Measurements from ENCODE around the gene AQP1.

AQP1 gene

DNA sequence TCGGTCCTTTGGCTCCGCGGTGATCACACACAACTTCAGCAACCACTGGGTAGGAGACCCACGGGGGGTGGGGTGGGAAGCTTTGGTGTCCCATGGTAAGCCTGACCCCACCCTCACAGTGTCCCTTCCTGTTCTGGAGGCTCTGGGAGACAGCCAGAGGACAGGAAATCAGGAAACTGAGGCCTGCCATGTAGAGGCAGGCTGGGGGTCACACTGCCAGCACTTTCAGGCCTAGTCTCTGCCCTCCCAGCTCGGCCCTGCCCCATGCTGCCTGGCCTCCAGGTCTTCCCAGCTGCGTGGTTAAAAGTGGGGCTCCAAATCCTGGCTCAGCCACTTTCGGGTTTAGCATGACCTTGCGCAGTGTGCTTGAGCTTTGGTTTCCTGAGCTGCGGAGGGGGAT is 10.9 kb downstream of the AQP1 start:
- DNase-seq, result no peak

DNA sequence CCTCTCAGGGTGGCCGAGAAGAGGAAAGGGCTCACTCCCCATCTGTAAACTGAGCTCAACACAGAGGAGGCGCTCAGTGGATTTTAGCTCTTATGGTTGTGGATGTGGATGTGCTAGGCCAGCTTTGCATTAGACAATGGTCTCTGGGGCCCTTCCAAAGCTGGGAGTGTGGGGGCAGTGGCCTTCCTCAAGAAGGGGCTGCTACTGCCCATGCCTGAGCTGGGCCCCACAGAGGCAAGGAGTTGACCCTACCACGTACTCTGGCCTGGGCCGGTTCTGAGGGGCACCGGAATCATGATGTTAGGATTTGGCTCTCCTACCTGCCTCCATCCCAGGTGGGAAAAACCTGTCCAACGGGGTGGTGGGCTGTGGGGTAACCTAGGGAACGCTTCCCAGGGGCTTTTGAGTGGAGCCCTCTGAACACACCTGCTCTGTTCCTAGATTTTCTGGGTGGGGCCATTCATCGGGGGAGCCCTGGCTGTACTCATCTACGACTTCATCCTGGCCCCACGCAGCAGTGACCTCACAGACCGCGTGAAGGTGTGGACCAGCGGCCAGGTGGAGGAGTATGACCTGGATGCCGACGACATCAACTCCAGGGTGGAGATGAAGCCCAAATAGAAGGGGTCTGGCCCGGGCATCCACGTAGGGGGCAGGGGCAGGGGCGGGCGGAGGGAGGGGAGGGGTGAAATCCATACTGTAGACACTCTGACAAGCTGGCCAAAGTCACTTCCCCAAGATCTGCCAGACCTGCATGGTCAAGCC is 11.5 kb downstream of the AQP1 start:
- no peak for DNase-seq

DNA sequence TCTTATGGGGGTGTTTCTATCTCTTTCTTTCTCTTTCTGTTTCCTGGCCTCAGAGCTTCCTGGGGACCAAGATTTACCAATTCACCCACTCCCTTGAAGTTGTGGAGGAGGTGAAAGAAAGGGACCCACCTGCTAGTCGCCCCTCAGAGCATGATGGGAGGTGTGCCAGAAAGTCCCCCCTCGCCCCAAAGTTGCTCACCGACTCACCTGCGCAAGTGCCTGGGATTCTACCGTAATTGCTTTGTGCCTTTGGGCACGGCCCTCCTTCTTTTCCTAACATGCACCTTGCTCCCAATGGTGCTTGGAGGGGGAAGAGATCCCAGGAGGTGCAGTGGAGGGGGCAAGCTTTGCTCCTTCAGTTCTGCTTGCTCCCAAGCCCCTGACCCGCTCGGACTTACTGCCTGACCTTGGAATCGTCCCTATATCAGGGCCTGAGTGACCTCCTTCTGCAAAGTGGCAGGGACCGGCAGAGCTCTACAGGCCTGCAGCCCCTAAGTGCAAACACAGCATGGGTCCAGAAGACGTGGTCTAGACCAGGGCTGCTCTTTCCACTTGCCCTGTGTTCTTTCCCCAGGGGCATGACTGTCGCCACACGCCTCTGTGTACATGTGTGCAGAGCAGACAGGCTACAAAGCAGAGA is 12.2 kb downstream of the AQP1 start:
- no peak for DNase-seq

DNA sequence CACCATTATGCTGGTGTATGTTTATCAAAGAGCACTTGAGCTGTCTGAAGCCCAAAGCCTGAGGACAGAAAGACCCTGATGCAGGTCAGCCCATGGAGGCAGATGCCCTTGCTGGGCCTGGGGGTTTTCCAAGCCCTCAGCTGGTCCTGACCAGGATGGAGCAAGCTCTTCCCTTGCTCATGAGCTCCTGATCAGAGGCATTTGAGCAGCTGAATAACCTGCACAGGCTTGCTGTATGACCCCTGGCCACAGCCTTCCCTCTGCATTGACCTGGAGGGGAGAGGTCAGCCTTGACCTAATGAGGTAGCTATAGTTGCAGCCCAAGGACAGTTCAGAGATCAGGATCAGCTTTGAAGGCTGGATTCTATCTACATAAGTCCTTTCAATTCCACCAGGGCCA is 13.0 kb downstream of the AQP1 start:
- DNase-seq, result no peak

DNA sequence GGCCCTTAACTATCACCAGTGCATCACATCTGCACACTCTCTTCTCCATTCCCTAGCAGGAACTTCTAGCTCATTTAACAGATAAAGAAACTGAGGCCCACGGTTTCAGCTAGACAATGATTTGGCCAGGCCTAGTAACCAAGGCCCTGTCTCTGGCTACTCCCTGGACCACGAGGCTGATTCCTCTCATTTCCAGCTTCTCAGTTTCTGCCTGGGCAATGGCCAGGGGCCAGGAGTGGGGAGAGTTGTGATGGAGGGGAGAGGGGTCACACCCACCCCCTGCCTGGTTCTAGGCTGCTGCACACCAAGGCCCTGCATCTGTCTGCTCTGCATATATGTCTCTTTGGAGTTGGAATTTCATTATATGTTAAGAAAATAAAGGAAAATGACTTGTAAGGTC is 13.5 kb downstream of the AQP1 start:
- DNase-seq, result no peak

DNA sequence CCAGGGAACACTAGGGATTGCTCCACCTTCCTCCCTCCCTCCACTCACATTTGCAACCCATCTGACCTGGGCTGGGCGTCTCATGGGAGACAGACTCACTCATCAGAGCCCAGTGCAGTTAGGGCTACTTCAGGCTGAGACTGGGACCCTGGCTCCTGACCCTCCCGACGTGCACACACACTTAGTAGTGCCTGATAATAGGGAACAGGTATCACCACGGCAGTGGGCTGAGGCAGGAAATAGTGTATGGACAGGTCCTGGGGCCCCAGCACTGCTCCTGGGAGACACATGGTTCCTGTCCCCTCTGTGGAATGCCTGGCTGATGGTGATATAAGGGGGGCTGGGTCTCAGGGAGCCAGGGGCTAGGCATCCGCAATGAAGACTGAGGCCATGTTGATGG is 14.3 kb downstream of the AQP1 start:
- no peak for DNase-seq

DNA sequence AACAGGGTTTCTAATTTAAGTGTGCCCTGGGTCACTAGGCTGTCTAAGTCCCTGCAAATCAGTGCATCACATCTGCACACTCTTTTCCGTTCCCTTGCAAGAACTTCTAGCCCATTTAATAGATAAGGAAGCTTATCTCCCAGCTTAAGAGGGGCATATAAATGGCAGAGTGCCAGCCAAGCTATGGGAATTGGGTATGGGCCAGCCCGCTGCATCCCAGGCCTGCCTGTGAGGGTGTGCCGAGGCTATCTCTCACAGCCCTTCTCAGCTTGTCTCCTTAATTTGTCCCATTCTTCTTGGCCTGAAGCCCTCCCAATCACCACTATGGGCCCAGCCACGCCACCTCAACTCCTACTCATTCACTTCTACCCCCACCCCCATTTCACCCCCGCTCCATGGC is 14.7 kb downstream of the AQP1 start:
- no peak for DNase-seq

DNA sequence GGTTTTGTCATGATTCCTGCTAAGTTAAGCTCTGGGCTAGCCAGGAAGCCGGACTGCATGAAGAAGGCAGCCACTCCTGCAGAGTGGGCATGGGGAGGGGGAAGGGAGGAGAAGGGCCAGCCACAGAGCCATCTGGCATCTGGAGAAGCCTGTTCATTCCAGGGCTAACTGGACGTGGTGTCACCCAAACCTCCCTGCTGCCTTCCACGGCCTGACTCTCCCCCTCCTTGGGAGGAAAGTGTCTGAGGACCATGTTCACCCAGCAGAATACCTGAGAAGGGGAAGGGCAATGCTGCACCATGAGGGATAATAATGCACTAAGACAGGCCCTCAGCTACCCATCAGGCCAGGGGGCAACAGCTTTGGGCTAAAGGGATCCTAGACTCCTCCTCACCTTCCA is 15.4 kb downstream of the AQP1 start:
- no peak for DNase-seq

DNA sequence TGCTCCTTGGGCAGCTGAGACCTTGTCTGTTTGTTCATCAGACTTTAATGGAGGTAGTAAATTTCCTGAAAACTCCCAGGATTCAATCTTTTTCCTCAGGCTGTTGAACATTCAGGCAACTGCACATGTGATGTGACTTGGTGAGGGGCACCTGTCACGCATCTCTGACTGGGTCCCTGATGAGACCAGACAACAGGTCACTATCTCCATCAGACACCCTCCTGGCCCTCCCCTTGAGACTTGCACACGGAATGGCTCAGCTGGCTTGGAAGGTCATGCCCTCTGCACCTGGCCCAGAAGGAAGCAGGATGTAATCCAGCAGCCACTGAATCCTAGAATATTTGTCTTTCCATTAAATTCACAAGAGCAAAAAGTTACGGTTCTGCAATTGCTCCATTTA is 15.9 kb downstream of the AQP1 start:
- DNase-seq, result no peak

DNA sequence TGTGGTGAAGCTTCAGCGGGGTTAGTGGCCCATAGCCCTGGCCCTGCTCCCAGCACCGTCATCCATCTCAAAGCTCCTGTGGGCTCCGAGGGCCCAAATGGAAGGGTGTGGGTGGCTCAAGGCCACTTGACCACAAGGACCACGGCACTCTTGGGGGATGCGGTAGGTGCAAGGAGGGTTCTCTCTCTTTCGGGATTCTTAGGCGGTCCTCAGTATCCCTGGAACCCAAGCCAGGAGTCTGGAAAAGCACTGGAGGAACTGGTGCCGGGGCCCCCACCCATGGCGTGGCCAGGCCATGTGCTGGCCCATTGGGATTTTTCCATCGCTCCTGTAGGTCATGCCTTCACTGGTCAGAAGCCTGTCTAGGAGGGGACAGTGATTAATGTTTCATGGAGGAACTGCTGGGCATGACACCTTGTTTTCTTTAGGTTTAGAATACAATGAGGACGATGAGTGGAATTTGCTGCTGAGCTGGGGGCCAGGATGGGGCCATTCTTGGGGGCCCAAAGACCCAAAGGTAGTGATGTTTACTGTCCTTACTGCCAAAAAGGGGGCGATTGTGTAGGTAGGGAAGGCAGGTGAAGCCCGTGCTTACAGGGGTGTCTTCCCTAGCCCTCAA is 16.7 kb downstream of the AQP1 start:
- no peak for DNase-seq

DNA sequence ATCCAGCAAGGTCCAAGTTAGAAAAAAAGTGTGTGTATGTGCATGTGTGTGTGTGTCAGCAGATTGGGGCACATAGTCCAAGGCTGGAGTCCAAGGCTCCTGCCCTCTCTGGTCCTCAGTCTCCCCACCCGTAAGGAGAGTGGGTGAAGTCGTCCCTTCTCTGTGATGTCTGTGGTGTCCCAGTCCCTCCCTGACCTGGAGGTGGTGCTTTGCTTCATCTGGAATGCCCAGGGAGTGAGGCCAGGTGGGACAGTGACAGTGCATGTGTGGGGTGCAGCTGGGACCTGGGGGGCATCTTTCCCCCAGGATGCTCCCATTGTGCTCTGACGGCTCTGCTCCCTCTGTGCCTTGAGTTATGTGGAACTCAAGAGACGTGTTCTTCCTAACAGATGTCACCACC is 18.0 kb downstream of the AQP1 start:
- no peak for DNase-seq

DNA sequence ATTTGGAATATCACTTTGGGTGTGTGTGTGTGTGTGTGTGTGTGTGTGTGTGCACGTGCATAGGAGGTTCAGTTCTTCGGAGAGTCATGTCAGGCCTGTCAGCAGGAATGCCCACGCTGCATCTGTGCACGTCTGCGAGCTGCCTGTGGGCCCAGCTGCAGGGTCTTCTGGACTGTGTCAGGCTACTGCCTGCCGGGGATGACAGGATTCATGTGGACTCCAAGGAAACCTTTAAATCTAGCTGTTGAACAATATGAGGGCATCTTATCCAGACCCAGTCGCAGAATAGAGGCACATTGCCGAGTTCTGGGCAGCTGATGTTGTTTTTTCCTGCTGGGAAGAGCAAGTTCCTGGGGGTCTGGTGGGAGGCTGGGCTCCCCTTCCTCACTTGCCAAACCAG is 19.0 kb downstream of the AQP1 start:
- no peak for DNase-seq

DNA sequence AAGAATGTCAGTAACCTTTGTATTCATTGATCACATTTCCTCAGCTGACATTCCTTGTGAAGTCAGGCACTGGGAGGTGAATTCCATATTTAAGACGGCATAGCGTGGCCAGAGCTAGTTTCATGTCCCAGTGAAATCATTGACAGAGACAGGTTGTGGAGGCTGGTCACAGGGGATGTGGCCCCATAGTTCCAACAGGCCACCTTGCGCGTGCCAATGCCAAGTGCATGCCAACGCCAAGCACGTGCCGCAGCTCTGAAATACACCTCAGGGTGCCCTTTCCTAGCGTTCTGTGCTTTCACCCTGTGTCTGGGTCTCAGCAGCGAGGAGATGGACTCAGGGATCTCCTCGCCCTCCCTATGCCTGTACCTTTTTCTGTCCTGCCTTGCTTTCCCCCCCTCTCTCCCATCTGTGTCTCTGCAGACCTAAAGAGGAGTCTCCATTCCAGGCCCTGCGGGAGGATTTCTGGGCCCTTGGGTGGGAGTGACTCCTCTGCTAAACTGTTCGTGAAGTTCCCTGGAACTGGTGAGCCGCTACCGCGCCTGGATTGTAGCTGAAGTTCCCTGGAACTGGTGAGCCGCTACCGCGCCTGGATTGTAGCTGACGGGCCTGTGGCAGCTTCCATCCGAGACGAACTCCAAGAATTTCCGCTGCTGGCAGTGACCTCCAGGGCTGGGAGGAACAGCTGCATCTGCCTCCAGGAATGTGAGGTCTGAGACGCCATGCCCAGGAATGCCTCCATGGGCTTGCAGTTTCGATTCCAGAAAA is 19.7 kb downstream of the AQP1 start:
- no peak for DNase-seq

DNA sequence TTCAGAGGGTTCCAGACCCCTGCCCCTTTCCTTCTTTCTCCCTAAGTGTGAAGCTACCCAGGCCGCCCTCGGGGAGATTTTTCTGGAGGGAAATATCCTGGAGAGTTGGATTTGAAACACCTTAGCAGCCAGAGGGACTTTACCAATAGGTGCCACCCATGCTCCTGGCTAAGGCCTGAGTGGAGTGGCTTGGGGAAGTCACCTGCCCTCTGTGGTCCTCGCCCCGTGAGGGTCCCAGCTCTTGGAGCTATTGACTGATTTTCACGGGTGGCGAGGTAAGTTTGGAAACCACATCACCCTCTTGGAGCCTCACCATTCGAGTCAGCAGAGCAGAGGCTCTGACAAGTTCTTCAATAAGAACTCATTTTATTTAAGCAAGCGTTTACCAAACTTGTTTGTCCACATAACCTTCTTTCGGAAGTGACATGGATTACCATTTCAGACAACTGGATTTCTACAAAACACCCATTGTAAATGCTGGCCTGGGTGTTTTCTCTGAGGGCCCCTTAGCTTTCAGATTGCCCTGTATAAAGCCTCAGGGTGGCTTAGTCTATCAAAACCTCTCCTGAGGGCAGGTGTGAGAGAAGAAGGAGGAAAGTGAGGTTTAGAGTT is 20.4 kb downstream of the AQP1 start:
- DNase-seq, result no peak

DNA sequence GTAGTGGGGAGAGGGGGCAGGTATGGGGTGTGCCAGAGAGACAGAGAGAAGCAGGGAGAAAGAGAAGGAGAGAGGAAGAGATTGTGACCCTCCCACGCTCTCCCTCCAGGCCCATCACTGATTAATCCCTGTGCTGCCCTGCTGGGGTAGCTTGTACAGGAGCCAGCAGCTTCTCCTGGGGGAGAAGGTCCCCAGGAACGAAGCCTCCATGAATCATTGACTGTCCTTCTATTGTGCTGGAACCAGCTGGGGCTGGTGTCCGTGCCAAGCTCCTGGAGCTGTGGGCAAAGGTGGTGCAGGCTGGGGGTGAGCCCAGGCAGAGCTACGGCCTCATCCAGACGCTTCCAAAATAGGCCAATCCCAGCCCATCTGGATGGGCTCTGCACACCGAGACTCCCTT is 20.9 kb downstream of the AQP1 start:
- DNase-seq, result no peak

DNA sequence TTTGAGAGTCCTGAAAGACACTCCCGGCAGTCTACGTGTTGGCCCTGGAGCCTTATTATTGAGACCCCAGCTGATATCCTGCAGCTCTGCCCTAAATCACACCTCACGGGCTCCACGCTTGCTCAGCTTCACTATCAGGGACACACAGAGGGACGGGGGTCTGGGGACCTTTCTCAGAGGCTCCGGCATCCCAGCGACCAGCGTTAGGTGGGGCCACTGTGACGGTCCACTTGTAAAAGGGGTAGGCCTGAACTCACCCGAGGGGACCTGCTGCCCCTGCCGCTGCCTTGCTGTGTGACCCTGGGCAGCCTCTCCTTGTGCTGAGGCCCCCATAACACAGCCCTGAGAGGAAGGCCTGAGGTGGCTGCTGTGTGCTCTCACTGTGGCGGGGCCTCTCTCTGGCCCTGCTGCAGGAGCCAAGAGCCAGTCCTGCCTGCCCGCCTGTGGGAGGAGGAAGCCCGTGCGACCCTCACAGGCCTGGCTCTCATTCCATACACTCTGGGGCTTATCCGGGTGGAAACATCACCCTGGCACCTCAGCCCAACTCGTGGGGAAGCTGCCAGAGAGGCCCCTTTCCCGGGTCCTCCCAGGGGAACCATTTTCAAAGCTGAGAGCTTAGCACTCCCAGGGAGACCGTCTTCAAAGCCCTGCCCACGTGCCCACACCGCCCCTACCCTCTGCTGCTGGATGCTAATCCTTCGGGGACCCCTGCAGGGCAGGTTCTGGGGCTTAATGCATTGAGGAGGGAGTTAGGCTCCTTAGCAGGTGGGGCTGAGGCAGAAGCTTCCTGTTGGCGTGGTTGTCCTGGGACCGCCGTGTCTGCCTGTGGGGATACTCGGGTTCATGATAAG is 21.7 kb downstream of the AQP1 start:
- no peak for DNase-seq

DNA sequence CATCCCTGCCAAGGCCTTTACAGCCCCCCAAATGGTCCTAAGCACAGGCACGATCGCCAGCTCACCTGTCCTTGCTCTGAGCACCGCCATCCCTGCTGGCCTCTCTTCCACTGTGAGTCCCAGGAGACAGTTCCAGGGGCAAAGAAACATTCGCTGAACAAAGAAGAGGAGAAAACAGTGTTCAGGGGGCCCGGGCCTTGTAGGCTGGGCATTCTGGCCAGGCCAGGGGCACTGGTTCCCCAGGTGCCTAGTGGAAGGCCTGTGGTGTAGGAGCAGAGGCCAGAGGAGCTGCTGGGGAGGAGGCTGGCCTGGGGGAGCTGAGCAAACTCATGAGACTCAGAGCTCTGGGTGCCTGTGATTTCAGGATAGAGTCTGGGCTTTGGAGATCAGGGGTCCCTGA is 22.6 kb downstream of the AQP1 start:
- no peak for DNase-seq

DNA sequence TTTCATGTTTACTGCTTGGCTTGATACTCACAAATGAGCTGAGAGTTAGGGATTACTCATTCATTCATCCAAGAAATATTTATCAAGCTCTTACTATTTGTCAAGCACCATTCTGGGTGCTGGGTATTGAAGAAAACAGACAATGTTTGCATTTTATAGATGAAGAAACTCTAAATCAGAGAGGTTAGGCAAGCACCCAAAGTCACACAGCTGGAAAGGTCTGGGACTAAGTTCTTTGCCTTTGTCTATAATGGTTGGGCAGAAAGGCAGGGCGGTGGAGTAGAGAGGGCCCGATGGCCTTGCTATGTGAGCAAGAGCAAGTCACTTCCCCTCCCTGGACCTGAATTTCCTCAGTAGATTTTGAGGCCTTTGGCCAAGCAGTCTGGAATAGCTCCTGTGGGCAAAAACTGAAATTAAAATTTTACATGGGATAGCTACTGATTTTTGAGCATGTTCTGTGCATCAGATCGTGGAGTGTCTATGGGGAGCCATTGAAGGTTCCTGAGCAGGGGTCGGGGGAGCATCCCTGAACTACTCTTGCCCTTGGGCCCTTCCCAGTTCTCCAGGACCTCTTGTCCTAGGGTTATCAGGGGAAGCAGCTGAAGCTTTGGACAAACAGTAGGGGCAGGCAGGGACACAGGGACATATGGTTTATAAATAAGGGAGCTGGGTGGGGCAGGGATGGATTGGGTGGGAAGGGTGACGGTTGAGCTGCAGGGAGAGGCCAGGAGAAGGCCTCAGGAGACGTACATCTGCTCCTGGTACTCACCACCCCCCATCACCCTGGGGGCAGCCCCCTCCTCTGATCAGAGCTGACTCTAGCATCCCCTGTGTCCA is 23.3 kb downstream of the AQP1 start:
- DNase-seq, result no peak

DNA sequence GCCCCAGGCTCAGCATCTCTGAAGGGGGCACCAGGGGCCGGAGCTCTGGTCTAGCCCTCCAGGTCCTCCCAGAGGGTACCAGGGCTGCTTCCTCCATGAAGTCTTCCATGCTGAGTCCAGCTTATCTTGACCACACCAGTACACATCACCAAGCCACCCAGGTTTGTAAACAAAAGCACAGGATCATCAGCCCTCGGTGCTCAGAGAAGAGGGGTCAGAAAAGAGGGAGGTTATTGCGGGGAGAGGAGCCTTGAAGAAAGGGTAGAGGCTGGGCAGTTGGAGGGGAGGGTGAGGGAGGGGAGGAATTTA is 23.9 kb downstream of the AQP1 start:
- DNase-seq, result no peak

DNA sequence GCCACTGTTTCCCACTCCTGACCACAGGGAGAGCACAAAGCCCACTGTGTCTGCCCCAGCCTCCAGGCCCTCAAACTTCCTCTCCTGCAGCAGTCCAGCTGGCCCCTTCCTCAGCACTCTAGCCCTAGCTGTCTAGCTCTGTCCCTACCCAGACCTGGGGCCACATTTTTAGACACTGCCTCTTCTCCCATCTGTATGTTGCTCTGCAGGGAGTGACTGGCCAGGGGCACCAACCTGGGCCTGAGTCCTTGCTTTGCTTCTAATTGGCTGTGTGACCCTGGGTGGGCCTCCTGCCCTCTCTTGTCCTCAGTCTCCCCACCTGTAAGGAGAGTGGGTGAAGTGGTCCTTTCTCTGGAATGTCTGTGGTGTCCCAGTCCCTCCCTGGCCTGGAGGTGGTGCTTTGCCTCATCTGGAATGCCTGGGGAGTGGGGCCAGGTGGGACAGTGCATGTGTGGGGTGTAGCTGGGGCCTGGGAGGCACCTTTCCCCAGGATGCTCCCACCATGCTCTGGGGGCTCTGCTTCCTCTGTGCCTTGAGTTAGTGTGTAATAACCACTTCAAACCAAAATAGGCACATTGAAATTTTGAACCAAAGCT is 25.1 kb downstream of the AQP1 start:
- no peak for DNase-seq

DNA sequence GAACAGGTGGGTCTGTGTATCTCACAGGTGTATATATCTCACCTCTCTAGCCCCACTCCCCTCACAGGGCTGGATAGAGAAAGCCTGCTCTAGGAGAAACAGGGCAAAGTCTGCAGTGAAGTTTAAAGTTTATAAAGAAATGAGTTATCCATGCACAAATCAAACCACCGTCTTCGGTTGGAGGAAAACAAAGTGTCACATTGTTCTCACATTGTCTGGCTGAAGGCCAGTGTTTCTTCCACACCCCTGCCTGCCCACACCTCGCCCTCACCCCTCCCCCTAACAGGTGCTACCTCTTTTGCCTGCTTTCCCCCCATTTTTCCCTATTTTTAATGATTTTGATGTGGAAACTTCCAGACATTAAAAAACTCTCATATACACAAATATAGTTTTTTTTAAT is 25.8 kb downstream of the AQP1 start:
- no peak for DNase-seq
